T-helper 22 cell (primary cell): Measurements from ENCODE around the gene MICAL3.

Source experiments
- DNase-seq: peaks from one replicate; pipeline ENCODE4 v3.0.0-alpha.2; 2020; ENCODE audit warnings: low read depth

The MICAL3 gene

DNA sequence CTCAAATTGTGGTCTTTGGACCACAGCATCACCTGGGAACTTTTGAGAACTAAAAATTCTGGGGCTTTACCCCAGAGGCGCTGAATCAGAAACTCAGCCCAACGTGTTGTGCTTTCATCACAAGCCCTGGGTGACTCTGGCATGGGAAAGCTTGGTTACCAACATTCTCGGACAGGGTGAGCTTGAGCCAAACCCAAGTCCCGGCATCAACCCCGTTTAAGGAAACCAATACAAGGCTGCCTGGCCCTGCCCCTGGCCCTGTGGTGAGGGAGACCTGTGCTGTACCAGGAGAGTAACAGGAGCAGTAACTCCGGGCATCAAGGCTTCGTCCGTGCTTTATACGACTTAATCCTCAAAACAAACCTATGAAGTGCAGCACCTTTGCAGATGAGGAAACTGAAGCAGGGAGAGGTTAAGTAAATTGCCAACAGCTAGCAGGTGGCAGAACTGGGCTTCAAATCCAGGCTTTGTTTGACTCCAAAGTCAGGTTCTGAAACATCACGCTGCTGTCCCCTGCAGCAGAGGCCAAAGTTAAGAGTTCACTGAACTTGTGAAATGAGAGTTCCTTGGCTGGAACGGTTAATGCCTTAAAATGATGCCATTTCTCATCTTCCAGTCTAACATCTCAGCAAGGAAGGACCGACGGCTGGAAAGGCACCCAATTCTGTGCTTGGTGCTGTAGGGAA lies 186.0 kb downstream of the MICAL3 start:
- DNase-seq, result no peak

DNA sequence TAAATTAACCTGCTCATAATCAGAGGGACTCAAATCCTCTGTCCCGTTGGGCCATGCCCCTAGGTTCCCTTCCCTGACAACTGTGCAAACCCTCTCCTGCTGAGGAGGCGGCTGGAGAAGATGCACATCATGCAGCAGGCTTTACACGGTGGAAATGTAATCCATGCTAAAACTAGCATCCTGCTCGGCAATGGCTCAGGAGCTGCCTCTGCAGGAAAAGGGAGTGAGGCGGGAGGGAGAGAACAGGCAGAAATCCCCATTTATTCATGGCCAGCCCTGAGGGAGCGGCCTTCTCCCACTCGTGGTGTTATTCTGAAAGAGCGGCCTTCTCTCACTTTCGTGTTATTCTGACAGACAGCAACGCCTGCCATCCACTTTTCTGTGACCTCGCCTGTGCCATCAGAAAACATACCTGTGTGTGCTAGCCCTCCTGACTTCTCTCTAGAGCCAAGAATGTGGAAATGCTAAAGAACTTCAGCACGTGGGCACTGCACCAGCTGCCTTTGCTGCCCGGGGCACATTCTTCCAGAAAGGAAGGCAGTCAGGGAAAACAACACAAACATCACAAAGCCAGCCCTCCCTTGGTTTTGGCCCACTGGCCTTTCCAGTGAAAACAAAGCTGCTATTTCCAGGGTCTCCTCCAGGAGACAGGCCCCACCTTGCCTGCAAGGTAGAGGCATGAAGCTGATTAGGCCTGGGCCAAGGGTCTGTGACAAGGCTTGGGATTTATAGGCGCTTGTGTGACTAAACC lies 187.2 kb downstream of the MICAL3 start:
- DNase-seq, result no peak

DNA sequence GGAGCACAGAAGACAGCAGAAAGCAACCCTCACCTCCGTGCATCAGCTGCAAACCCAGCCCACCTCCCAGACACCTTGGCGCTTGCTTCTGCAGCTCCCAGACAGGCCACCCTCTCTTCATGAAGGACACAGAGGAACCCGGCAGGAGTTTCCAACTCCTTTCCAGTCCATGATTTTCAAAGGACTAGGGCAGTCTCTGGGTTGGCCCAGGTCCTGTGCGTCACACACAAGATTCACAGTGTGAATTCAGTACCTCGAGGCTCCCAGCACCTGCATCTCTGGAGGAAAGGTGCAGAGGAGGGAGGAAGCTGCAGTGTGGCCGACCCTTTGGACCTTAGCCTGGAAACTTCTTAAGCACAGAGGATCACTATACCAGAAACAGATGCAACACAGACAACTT lies 189.1 kb downstream of the MICAL3 start:
- no peak for DNase-seq

DNA sequence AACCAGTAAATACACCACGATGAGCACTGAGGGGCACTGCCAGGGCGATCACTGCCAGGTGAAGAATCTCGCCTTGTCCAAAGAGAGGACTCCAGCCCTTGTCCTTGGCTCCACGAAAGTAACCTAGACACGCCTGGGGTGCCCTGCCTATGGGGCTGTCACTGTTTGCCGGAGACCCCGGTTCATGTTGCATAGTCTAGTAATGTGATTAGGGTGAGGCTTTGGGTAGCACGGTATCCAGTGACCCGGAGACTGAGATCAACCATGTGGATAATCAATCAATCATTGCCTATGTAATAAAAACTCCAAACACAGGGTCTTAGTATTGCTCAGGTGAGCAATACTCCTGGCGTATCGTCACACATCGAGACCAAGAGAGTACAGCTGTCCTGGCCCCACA lies 190.9 kb downstream of the MICAL3 start:
- DNase-seq, result no peak

DNA sequence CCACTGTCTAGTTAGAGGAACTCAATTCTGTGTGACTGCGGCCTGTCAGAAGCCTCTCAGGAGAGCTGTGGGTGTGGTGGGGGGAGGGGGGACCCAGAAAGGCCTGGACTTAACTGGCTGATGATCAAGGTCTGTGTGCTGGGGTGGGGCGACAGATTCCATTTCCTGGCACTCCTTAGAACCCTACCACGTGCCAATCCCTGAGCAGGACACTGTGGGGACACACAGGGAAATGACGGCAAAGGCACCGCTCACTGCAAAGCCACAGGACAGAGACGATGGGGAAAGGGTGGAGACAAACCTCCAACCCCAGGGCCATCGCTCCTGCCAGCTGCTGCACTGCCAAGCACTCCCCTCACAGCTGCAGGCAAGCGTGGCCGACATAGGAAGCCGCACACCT lies 191.7 kb downstream of the MICAL3 start:
- no peak for DNase-seq

DNA sequence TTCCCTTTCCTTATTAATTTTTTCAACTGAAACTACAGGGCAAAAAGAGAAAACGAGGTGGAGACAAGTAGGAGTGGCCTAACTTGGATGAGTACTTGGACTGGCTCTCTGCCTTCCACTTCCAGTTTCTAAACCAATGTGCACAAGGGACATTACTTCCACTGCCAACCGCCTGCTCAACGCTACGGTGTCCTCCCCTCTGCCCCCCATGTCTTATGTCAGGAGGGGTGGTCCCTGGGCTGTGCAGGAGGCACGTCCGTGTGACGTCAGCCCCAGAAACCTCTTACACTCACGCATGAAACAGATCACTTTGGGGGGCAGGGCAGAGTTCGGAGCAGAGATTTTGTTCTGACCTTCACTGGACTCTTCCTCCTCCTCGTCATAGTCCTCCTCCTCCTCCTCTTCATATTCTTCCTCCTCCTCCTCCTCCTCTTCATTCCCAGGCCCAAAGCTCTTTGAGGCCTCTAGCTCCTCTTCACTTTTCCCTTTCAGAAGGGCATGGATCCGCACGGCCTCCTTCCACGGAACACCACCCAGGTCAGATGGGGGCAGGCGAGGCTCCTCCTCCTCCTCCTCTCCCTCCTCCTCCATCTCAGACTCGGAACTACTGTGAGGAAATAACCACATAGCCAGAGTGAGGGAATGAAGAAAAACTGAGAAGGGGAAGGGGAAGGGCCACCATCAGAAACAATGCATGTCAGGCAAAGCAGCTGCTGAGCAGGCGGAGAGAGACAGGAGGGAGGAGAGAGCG lies 192.7 kb downstream of the MICAL3 start:
- no peak for DNase-seq

DNA sequence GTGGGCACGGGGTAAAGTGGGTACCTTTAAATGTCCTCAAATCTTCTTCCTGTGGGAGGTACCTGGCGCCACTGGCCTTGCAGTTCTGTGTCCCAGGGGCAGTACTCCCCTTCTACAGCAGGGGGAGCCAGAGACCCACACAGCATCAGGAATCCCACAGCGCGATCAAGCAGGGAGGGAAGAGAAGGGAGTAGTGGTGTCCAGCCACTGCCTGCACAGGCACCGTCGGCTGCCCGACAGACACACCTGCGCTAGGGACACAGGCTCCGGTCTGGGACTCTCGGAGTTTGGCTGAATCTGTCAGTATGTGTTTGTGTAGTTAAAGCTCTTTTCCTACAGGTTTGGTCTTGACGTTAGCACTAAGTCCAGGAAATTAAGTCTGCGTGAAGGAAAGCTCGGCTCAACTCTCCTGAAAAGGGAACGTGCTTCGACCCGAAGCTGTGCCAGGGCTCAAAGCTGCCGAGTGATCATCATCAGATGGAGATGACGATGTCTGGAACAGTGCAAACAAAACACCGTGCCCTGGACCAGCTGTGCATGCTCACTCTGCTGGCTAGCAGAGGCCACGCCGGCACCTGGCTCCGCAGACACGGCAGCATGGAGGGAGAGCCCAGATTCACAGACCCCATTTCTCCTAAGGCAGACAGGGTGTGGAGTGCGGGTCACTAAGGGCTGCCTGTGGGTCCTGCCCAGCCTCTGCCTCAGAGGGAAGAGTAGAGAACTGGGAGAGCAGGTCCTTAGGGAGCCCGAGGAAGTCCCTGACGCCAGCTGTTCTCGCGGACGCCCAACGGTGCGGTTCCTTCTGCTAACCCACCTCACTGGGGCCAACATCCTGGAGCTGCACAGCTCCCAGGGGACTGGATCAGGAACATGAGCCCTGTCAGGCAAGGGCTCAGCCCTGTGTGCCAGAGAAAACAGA lies 194.1 kb downstream of the MICAL3 start:
- DNase-seq, result peak; percentile 50

DNA sequence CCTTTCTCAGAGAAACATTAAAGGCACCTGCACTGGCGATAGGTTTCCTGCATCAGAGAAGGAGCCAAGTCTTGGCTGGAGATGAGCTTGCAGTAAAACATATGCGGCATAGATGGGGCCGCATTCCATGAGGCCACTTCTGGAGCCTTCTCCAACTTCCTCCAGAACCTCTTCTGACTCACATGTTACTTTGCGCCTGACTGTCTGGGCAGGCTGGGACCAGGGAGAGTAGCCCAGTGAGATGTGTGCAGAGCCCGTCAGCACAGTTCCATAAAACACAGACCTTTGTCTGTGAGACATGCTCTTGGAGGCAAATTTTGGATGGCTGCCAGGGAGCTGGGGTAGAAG lies 194.7 kb downstream of the MICAL3 start:
- DNase-seq, result no peak

DNA sequence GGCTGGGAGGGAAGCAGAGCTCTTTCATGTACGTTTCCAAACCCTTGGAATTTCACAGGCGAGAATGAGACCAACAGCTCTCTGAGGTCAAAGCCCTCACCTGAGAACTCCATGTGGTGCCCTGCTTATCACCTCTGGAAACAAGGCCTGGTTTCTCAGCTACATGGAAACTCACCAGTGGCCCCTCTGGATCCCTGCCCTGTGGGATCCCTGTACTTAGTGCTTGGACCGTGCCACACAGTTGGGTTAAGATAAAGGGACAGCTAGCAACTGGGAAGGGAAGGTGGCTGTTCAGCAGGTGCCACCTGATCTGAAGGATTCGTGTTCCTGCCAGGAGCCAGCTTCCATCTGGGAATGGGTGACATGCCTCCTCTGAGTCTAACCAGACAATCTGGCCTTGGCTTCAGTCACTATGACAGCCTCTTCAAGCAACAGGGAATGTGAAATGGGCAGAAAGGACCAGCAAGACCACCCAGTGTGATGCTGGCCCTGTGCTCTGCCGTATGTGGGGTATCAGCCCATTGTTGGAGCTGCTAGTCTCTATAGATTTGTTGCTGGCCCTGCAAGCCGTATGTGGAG lies 195.8 kb downstream of the MICAL3 start:
- DNase-seq, result no peak

DNA sequence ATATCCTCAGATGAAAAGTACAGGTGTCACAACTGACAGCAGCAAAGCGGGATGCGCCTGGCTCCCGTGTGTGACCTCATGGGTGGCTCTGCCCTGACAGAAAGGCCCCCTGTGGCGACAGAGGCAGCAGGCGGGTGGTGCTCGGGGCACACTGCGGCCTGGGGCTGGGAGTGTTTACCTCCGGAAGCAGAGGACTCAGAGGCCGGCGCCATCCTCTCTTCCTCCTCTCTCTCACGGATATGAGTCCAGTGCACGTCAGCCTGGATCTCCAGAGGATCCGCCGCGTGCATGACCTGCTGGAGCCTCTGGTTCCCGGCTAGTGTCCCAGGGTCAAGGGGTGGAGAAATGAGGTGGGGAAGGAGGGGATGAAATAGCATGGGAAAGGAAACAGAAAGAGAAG lies 196.9 kb downstream of the MICAL3 start:
- DNase-seq, result no peak

DNA sequence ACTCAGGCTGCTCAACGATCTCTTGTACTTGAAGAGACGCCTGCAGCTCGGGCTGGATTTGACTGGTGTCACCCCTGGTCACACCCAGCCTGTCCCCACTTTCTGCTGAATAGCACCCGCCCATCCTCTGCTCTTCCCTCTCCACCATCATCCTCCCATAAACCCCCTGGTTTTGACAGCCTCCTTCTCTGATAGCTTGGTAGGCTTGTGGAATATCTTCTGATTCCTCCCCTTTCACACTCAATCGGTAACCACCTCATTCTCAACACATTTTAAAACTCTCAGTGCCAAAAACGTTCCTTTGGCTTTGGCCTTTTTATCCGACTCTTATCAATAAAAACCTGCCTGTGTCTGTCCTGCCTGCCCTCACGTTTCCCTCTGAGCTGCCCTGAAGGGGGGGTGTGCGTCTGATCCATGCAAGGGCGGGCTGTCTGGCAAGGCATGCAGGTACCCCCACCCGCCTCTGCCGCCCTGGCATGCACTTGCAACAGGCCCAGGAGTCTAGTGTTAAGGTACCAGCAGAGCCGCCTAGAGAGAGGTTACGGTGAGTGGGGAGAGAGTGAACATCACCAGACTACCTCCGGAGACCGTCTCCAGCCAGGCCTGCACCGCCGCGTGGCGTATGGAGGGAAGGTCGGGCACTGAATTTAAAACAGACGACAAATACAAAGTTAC lies 198.3 kb downstream of the MICAL3 start:
- no peak for DNase-seq

DNA sequence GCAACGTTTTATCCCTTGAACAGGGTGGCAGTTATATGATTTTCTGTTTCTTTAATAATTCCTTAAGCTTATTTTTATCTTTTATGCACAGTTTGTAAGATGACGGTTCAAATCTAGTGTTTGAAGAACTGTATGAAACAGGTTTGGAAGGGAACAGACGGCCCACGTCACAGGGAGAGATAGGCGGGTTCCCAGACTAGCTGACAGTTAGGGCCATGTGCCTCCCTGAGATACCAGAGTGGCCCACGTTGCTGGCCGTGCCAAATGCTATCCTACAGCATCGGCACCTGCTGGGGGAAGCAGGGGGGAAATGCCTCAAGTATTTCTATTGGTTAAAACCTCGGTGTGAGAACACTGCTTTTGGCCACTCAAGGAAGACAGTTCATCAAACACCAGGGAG lies 199.9 kb downstream of the MICAL3 start:
- no peak for DNase-seq

DNA sequence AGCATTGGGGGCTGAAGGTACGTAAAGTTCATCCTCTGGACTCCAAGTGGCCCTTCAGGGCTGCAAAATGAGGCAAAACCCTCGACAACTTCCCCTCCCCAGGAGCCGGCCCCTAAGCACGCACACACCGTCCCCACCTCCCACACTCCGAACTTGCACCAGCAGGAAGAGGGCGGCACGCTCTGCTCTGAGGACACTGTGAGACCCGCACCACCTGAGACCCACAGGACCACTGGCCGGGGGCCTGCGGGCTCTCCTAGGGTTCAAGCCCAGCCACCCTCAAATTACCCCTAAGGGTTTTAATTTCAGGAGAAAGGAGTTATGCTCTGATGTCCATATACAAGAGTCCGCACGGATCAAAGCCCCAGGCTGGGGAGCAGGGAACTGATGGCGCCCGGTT lies 200.4 kb downstream of the MICAL3 start:
- no peak for DNase-seq

DNA sequence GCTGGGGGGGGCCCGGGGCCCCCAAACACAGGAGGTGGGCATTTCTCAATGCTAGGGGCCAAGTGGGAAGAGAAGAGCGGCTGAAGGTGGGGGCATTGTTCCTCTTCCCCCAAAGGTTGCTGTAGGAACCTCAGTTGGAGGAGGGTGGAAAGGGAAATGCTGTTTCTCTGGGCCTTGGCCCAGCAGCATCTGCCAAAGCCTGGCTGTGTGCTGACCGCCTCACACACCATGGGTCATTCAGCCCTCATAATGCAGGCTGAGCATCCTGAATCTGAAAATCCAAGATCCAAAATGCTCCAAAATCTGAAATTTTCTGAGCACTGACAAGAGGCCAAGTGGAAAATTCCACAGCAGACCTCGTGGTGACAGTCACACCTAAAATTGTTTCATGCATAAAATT lies 201.1 kb downstream of the MICAL3 start:
- DNase-seq, result no peak

DNA sequence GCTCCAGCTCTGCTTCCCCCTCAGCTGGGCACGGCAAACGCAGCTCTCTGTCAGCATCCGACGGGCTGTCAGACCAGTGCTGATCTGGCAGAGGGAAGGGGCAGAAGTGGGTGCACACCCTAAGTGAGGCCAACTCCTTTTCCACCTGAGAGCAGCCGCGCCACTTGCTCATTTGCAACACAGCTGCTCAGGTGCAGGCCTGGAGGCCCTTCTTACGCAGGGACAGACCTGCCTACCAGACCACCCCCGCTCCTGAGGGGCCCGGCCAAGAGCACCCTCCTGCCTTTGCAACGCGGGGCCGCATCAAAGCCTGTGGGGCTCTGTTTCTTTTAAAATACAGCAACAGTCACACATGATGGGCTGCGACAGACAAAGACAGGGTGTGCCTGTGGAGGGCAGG lies 202.3 kb downstream of the MICAL3 start:
- no peak for DNase-seq

DNA sequence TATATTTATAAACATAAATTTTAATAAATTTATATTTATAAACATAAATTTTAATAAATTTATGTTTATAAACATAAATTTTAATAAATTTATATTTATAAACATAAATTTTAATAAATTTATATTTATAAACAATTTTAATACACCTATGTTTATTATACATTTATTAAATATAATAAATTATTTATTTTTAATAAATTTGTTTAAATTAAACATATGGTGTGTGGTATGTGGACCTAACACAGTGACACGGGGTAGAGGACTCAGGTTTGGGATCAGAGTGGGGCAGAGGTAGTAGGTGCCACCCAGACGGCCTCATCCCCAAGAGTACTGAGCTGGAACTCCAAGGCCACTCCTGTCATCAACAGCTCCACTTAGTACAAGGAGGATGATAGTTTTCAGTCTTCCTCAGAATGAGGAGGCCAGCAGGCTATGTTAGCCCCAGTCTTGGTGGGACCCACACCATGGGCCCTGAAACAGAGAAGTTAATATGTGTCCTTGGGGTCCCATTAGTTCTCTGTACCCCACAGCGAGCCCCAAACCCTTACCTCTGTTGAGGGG lies 203.4 kb downstream of the MICAL3 start:
- no peak for DNase-seq

DNA sequence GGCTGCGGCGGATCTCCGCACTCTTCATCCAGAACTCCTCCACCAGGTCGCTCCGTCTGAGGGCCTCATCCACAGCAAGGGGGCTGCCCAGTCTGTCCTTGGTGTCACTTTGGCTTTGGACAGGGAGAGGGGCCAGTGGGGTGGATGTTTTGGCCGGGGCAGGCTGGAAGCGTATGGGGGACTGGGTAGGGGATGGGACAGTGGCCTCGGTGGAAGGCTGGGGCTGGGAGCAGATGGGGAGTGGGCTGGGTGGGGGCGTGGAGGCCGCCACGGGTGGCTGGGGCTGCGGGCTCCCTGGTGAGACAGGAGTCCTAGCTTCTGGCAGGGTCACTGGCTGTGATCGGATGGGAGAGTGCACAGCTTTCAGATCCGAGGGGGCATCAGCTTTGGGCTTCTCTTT lies 205.7 kb downstream of the MICAL3 start:
- DNase-seq, result no peak

DNA sequence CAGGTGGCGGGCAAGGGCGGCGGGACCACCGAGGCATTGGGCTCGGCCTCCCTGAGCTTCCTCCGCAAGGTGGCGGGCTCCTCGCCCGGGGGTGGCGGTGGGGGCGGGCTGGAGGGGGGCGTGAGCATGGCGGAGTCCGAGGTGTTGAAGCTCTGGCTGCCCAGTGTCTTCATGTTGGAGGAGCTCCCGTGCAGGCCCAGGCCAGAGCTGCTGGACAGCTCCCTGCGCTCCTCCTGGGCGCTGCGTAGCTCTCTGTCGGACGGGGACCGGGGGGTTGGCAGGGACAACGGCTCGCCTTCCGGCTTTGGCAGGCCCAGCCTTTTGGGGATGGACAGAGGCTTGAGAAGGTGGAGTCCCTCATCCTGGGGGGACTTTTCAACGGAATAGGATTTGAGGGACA lies 206.2 kb downstream of the MICAL3 start:
- no peak for DNase-seq

DNA sequence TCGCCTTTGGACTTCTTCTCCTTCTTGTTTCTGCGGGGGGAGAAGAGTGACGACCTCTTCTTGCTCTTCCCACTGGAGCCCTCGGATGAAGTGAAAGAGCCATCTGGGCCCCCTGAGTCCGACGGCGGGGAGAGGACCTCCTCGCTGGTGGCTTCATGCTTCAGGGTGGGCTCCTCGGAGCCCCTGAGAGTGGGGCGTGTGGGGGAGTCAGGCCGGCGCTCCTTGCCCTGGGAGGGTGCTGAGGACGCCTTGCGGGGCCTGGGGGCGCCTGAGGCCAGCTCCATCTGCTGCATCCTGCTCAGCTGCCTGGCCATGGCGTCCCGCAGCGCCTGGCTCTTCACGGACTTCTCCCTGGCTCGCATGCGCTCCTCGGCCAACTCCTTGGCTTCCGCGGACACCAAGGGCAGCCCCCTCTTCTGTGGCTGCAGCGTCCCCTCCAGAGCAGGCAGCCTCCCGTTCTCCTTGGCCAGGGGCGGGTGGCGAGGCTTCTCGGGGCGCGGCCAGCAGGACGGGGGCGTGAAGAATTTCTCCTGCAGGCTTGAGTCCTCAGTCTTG lies 206.8 kb downstream of the MICAL3 start:
- DNase-seq, result no peak

DNA sequence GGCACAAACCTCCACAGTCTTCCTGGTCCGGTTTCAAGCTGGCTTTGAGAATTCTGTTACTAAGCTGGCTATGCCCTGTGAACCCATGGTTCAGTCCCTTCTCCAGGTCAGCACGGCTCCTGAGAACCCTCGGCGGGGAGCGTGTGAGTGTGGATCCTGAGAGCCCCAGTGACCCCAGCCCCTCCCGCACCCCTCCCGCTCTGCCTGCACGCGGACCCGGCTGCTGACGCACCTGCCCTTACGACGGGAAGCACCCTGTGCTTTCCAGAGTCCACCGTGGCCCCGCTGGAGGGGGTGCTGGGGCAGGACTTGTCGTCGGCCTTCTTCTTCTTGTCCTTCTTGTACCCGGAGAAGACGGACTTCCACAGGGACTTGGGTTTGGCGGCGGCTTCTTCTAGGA lies 207.3 kb downstream of the MICAL3 start:
- DNase-seq, result no peak

DNA sequence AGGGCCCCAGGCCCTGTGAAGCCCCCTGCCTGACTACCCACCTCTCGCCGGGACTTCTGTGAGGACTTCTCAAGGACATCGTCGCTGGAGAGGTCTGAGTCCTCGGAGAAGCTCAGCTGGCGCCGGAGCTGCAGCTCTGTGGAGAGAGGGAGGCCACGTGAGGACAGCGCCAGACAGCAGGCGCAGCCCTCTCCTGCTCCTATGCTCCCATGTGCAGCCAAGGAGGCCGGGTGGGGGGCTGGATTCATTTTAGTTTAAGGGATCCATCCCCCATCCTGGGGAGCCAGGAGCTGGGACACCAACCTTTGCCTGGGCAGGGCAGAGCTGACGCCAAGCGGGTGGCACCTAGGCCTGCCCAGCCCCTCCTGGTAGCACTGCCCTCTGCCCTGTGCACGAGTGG lies 207.7 kb downstream of the MICAL3 start:
- DNase-seq, result no peak
